ENCODE data around the gene SOBP.

- TF ChIP-seq TSHZ2 (CRISPR knock-in tag; IDR thresholded peaks at IDR 0.05) = no peak
- no peak for TF ChIP-seq CREB5 (CRISPR knock-in tag; IDR thresholded peaks at IDR 0.05; ENCODE audit: low read depth)
- TF ChIP-seq ZNF70 (CRISPR knock-in tag; IDR thresholded peaks at IDR 0.05) = no peak
- TF ChIP-seq PATZ1 (CRISPR knock-in tag; IDR thresholded peaks at IDR 0.05; ENCODE audit: borderline replicate concordance) = no peak
- no peak for TF ChIP-seq ESRRG (CRISPR knock-in tag; IDR thresholded peaks at IDR 0.05)
- no peak for TF ChIP-seq ARNTL (CRISPR knock-in tag; IDR thresholded peaks at IDR 0.05; ENCODE audit: borderline replicate concordance, low read depth)
- TF ChIP-seq PPARA (CRISPR knock-in tag; IDR thresholded peaks at IDR 0.05; ENCODE audit: borderline replicate concordance) = no peak
- no peak for TF ChIP-seq RARB (CRISPR knock-in tag; IDR thresholded peaks at IDR 0.05)
- TF ChIP-seq ZFP30 (CRISPR knock-in tag; IDR thresholded peaks at IDR 0.05) = no peak
- TF ChIP-seq, protein P1, sequence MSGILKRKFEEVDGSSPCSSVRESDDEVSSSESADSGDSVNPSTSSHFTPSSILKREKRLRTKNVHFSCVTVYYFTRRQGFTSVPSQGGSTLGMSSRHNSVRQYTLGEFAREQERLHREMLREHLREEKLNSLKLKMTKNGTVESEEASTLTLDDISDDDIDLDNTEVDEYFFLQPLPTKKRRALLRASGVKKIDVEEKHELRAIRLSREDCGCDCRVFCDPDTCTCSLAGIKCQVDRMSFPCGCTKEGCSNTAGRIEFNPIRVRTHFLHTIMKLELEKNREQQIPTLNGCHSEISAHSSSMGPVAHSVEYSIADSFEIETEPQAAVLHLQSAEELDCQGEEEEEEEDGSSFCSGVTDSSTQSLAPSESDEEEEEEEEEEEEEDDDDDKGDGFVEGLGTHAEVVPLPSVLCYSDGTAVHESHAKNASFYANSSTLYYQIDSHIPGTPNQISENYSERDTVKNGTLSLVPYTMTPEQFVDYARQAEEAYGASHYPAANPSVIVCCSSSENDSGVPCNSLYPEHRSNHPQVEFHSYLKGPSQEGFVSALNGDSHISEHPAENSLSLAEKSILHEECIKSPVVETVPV (CRISPR knock-in tag; IDR thresholded peaks at IDR 0.05) = no peak
- TF ChIP-seq ZNF565 (CRISPR knock-in tag; conservative IDR thresholded peaks at IDR 0.05; ENCODE audit: low read depth) = no peak
- TF ChIP-seq SNAI2 (CRISPR knock-in tag; IDR thresholded peaks at IDR 0.05) = no peak
Measured at GRCh38 chr6:107684996-107685395, 195.1 kb downstream of the SOBP start.

All from SK-N-SH treated with all-trans-retinoic acid at 6 μM for 48 hours (cell line).